ENCODE results near the gene LMF2.

The LMF2 gene

DNA sequence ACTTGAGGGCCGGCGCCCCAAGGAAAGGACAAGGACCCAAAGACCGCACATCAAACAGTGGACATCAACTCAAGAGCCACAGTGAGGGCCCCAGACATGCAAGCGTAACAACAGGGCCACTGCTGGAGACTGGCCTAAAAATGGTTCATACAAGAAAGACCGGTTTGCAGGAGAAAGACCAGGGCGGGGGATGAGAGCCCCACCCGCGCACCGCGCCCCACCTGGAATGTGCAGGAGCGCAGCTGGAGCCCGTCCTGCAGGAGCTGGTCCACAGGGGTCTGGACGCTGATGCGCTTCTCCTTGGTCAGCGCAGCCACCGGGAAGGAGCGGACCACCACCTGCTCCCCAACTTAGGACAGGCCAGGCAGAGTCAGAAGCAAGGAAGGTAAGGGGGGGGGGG lies 46.6 kb downstream of the LMF2 start:
- no peak for DNase-seq

DNA sequence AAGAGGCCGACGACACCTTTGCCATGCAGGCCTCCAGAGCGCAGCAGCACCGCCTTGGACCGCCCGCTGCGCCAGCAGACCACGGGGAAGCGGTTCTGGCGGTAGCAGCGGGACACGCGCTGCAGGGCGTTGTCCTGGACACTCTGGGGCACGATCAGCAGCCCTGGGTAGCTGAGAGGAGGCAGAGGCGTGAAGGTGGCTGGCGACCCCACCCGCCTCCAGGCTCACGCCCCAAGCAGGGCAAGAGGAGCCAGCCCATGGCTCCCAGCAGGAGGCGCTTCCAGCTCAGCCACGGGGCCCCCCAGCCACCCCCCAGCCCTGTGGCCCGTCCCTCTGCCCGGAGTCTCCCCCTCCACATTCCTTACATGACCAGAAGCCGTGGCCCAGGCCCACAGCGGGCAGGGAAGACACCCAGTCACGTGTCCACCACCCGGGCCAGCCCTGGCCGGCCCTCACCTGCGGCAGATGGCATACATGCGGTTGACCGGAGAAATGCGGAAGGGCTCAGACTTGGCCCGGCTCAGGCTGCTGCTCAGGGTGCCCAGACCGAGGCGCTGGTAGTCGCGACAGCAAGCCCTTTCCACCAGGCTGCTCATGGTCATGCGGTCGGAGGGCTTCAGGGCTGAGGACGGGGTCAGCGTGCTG lies 47.9 kb downstream of the LMF2 start:
- DNase-seq = no peak

DNA sequence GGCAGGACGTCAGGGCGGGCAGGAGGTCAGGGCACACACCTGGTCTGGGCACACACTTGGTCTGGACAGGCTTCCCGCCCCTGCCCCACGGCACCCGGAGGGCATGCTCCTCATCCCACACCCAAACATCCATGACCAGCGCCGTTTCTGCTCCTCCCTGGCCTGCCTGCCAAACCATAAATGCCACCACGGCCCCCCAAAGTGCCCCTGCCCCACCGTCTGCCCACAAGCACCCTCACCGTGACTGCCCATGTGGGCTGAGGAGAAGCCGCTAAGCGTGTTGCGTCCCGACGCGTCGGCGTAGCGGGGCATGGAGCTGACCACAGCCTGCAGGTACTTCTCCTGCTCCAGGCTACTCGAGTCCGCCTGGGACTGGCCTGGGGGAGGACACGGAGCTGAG lies 48.5 kb downstream of the LMF2 start:
- DNase-seq = no peak

DNA sequence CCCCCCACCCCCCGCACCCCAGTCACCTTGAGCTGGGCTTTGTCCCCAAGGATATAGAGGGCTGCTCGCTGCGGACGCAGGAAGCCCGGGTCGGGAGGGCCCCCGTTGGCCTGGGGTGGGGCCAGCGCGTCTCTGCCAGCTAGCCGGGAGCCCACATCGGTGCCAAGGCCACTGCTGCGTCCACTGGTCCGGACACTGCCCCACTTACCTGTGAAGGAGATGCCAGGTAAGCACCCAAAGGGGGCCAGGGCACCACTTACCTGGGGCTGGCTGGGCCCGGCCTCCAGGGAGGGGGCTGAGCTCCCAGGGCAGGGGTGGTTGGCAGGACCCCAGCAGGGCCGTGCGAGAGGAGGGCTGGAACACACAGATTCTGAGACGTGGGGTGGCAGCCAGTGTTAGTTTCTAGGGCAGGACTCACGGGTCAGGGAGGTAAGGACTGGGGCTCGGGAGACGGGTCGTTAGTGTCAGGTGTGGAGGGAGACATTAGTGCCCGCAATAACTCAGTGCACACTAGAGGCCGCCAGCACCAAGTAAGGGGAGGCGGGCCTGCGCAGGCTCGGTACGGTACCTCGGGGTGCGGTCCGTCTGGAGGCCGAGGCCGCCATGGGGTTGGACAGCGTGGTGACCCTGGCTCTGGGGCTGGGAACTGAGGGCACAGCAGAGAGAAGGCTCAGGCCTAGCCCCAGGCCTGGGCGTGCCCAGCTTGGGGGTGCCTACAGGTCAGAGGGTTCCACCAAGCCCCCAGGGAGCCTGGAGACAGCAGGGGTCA lies 50.9 kb downstream of the LMF2 start:
- no peak for DNase-seq

DNA sequence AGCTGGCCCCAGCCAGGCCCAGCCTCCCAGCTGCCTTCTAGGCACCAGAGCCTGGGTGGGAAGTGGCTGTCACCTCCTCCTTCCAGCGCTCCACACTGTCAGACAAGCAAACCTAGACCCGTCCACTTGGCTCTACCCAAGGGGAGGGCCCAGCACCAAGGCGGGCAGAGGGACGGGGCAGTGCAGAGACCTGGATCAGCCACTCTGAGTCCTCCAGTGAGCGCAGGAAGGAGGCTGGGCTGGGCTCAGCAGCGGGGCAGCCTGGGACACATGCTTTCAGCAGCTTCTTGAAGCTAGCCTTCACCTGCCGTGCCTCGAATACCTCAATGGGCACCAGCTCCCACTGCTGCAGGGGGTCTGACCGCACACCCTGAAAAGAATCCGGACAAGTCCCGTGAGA lies 51.5 kb downstream of the LMF2 start:
- no peak for DNase-seq

DNA sequence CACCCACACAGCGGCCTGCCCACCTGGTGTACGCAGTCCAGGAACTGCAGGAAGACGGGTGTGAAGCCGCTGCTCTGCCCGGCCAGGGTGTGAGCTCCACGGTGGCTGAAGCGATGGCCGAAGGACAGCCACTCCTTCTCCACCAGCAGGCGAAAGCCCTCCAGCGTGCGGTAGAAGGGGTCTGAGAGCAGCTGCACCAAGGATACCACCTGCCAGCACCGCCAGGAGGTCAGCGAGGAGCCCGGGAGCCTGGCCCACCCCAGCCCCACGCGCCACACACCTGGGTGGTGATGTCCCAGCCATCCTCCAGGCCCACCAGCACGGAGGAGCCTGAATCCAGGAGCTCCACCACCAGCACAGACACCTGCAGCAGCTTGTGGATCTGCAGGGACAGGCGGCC lies 52.3 kb downstream of the LMF2 start:
- no peak for DNase-seq

DNA sequence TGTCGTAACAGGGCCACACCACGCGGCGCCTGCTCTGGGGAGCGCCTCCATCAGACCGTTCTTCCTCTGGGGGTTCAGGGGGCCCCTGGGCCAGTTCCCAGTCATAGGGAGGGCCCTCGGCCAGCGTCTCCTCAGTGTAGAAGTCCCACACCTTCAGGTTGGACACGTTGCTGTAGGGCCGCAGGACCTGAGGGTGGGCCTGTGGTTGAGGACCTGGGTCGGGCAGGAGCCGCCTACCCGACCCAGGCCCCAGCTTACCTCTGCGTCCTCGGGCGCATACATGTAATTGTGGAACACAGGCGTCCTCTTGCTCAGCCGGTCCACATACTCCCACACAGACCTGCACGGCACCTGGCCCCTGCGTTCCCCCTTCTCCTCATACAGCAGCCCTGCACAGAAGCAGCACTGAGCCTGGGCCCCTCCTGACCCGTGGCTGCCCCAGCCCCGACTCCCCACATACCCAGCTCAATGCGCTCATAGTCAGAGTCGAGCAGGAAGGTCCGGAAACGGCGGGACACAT lies 52.9 kb downstream of the LMF2 start:
- no peak for DNase-seq

Measured in stimulated activated CD4-positive, alpha-beta T cell treated with anti-CD3 and anti-CD28 coated beads, Interleukin-4, amount 100 ng/mL, for 1 hour (primary cell).